GM19397 (cell line): ENCODE measurements around the gene ZNF70.

Experiments
- ATAC-seq: cut with Tn5 transposase; IDR thresholded peaks from one replicate; pipeline ENCODE4 v1.9.1; 2021; ENCODE audit warnings: mild to moderate bottlenecking, moderate library complexity; ENCODE audit not compliant: unreplicated experiment

Gene ZNF70

DNA sequence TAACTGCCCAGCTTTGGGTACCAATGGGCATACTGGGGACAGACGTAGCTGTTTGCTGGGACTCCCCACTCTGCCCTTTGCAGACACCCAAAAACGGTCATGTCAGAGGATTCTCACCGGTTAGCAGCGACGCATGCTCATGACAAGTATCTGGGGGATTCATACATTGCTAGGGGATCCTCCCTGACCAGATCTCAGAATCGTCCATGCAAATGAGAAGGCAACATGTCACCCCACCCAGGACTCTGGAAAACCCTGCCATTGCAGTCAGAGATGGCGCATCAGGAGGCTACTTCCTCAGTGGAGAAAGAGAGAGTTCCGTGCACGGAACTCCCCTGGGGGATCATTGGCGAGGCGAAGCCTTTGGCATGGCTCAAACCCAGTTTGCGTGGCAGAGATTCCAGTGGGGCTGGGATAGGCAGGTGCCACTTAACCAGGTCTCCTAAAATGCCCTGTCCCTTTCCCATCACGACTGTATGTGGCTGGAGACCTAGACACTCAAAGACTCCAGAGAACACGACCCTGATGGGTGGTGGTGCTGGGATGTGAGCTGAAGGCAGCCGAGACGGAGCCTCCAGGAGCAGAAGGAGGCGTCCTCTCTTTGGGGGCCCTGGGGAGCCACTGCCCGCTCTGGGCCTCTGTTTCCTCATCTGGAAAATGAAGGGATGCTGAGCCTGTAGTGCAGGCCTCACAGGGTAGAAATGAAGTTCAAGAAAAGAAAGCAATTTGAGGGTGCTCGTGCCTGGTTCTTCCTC lies 55.2 kb downstream of the ZNF70 start:
- no peak for ATAC-seq

DNA sequence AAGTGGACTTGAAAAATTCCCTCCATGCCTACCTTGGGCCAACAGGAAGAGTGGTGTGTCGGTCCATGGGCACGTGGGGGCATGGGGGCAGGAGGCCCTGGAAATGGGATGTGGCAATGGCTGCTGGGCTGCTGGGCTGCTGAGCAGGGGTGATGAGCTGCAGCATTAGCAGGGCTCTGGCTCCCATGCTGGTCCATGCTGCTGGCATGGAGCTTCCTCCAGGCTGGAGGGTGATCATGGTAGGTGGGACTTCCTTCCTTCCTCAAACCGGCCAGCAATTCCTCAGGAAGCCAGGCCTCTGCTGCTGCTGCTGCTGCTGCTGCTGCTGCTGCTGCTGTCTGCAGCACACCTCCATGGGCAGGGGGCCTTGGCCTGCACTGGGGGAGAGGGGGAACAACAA lies 55.8 kb downstream of the ZNF70 start:
- ATAC-seq: no peak

DNA sequence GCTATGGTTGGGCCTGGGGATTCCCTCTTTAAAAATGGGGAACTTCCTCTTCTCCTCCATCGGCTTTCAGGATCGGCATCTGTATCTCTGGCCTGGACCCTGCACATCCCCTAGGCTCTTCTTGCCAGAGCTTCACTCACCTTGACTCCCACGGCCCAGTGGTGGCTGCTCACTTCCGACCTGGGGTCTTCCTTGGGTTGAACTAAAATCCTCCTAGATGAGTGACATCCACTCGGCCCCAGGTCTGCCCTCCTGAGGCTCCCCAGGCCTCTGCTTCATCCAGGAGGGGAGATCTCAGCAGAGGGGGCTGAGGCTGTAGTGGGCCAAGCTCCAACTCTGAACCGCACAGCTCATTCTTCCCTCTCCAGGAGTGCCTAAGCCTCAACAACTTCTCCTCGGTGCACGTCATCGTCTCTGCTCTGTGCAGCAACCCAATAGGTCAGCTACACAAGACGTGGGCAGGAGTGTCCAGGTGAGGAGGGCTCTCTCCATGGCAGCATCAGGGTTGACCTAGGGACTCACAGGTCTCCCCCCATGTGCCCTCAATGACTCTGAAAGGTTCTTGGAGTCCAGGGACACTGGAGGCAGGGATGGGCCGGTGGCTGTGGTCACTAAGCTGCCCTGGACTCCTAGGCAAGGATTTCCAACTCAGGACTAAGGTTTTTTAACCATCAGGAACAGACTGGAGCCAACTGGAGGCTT lies 56.8 kb downstream of the ZNF70 start:
- no peak for ATAC-seq

DNA sequence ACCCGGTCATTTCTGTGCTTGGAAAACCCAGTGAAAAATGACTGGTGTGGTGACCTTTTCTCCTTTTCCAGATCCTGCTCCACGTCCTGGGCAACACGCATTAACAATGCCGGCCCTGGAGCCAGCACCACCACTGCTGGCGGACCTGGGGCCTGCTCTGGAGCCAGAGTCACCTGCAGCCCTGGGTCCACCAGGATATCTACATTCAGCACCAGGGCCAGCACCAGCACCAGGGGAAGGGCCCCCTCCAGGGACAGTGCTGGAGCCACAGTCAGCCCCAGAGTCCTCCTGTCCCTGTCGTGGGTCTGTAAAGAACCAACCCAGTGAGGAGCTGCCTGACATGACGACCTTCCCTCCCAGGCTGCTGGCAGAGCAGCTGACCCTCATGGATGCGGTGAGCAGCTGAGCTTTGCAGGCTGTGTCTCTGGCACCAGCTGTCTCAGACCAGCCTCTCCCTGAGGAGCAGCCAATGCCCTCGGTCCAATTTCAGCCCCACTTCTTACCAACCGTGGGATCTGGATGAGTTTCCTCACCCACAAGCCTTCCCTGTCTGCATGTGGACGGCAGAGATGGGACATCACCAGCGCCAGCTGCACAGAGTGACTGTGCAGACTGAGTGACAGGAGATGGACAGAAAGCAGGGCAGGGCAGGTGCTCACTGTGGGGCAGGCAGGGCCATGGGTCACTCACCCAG lies 58.2 kb downstream of the ZNF70 start:
- no peak for ATAC-seq

DNA sequence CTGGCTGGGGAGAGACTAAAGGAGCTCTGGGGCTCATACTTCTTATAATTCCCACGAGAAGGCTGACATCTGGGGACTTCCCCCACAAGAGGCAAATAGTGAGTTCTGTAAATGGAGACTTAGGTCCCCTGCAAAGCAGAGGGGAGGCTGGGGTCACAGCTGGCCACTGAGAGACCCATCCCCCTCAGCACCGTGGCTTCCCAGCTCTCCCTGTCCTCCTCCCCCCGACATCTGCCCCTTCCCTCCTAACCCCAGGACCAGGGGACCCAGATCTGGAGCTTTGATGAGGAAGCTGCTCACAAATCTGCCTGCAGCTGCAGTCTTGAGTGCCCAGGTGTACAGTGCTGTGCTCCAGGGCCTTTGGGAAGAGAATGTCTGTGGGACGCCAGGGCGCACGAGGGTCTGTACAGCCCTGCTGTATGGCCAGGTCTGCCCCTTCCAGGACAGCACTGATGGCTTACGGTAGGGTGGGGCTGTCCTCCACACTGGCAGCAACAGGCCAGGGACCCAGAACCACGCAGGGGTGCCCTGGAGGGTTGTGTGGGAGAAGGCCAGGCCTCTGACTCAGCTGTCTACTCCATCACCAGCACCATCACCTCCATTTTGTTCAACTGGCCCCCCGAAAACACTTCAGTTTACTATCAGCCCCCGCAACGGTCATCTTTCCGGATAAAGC lies 59.0 kb downstream of the ZNF70 start:
- no peak for ATAC-seq

DNA sequence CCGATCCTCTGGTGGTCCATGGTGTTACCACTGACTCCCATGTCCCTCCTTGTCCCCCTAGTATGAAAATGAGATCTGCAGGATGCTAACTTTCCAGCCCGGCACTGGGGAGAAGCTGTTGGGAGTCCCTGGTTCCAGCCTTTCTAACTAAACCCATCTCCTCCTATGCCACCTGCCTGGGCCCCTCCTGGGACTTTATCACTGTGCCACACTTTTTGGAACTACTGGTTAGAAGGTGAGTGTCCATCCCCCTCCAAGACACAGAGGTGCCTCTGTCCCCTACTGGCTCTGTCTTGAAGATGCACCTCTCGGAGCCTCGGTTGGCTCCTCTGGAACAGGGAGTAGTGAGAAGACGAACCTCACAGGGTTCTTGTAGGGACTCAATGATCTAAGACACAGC lies 60.2 kb downstream of the ZNF70 start, which contains the start of gene RGL4:
Gene RGL4 (plus strand): TSS at position 301 of the 400 bp plus-strand sequence. CDS start 1,018 bp downstream, outside the sequence.
- no peak for ATAC-seq

DNA sequence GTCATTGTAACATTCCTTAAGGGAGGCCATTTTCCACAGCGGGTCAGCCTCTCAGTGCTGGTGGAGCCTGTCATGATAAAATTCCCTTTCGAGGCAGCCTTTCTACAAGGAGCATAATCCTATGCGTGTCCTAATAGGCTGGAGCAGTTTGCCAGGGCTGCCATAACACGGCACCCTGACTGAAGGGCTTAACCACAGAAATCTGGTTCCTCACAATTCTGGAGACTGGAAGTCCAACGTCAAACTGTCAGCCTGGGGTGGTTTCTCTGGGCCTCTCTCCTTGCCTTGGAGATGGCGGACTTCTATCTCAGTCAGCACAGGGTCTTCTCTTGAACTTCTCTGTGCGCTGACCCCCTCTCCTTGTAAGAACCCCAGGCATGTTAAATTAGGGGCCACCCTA lies 61.5 kb downstream of the ZNF70 start:
- ATAC-seq: no peak
